ENCODE data around the gene PYGB.
"Not testable (repeated sequence)": the region's sequence is repeated elsewhere in the genome, so short reads cannot be mapped to it uniquely, and the experiment has no call there.

PYGB gene

GRCh38 chr20:25254986-25255680, 7.2 kb downstream of the PYGB start:
- ATAC-seq (replicated peaks) (no peak), DNase-seq (no peak)
- no peaks in the 10 kb centered on the region for H3K9me3 Mint-ChIP-seq
- H3K36me3 Mint-ChIP-seq = peaks cover 18 to 33% of the 10 kb centered on the region in 2 donors
- peaks cover 3 to 16% of the 10 kb centered on the region in 2 donors for H3K4me1 Mint-ChIP-seq
- no peak overlapping the region for H3K27ac Mint-ChIP-seq
- H3K27me3 Mint-ChIP-seq = no peaks in the 10 kb centered on the region
- no peak overlapping the region for H3K4me3 Mint-ChIP-seq

- ATAC-seq (replicated peaks) (no peak), DNase-seq (no peak)
- Mint-ChIP-seq H3K36me3 (peaks cover 27 to 41% of the 10 kb centered on the region in 2 donors), H3K27ac (no peak overlapping the region), H3K9me3 (no peaks in the 10 kb centered on the region), H3K4me3 (no peak overlapping the region), H3K27me3 (no peaks in the 10 kb centered on the region), H3K4me1 (peaks cover 3 to 16% of the 10 kb centered on the region in 2 donors)
Observed at GRCh38 chr20:25256226-25256859, 8.5 kb downstream of the PYGB start.

DNA sequence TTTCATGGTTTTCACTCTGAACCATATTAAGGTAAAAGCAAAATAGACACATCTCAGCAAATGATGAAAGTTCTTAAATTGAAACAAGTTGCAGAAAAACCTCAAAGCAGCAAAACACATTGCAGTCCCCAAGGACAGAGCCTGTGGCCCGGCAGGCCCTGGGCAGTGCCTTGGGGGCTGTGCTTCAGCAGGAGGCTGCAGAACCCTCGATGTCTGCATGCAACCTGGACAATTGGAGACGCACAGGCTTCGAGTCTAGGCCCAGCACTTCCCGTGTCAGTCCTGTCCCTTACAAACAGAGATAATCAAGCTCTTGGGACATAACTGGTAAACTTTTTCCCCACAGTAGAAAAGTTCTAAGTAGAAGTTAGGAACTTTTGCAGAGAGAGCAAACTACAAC, 9.2 kb downstream of the PYGB start:
- no peak overlapping the region for H3K27ac Mint-ChIP-seq
- H3K36me3 Mint-ChIP-seq = peaks cover 33 to 46% of the 10 kb centered on the region in 2 donors
- peaks cover 0 to 2% of the 10 kb centered on the region in 2 donors for H3K9me3 Mint-ChIP-seq
- H3K4me1 Mint-ChIP-seq = peaks cover 3 to 16% of the 10 kb centered on the region in 2 donors
- H3K4me3 Mint-ChIP-seq = no peak overlapping the region
- ATAC-seq (replicated peaks) (no peak), DNase-seq (no peak)
- no peaks in the 10 kb centered on the region for H3K27me3 Mint-ChIP-seq

GRCh38 chr20:25257756-25258475, 10.0 kb downstream of the PYGB start:
- H3K27me3 Mint-ChIP-seq = no peaks in the 10 kb centered on the region

GRCh38 chr20:25258476-25258805, 10.6 kb downstream of the PYGB start:
- H3K36me3 Mint-ChIP-seq = peaks cover 33 to 53% of the 10 kb centered on the region in 2 donors
- ATAC-seq (replicated peaks) (no peak), DNase-seq (no peak)
- no peak overlapping the region for H3K4me3 Mint-ChIP-seq
- no peak overlapping the region for H3K27ac Mint-ChIP-seq
- H3K9me3 Mint-ChIP-seq = peaks cover 0 to 2% of the 10 kb centered on the region in 2 donors
- no peaks in the 10 kb centered on the region for H3K27me3 Mint-ChIP-seq
- H3K4me1 Mint-ChIP-seq = peaks cover 5 to 16% of the 10 kb centered on the region in 2 donors

More at GRCh38 chr20:25257756-25258475, 10.0 kb downstream of the PYGB start:
- no peak for DNase-seq
- ATAC-seq (replicated peaks) = no peak
- no peak overlapping the region for H3K27ac Mint-ChIP-seq
- peaks cover 3 to 16% of the 10 kb centered on the region in 2 donors for H3K4me1 Mint-ChIP-seq
- no peak overlapping the region for H3K4me3 Mint-ChIP-seq
- peaks cover 0 to 2% of the 10 kb centered on the region in 2 donors for H3K9me3 Mint-ChIP-seq
- H3K36me3 Mint-ChIP-seq = peaks cover 33 to 48% of the 10 kb centered on the region in 2 donors

DNA sequence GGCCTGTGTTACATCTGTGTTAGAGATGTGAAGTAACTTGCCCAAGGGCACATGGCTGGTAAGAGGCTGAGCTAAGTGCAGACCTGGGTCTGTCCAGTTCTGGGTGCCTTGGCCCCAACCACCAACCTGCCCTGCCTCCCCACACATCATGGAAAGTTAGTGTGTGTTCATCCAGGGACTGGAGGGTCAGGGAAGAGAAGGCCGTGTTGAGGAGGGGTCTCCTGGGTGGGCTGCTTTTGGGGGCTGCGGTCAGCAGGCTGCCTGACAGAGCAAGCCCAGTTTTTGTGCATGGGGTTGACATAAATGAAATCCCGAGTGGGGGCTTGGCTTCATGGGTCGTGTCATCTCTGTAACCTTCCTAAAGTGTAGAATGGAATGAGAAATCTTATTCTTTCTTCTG, 10.9 kb downstream of the PYGB start:
- no peak for ATAC-seq (replicated peaks)
- no peak overlapping the region for H3K27ac Mint-ChIP-seq
- no peak for DNase-seq
- H3K4me3 Mint-ChIP-seq = no peak overlapping the region
- H3K36me3 Mint-ChIP-seq = peaks cover 33 to 53% of the 10 kb centered on the region in 2 donors
- no peaks in the 10 kb centered on the region for H3K27me3 Mint-ChIP-seq
- H3K9me3 Mint-ChIP-seq = peaks cover 0 to 2% of the 10 kb centered on the region in 2 donors
- H3K4me1 Mint-ChIP-seq = peaks cover 5 to 16% of the 10 kb centered on the region in 2 donors

GRCh38 chr20:25259358-25259757, 11.5 kb downstream of the PYGB start:
- Mint-ChIP-seq H3K27ac (no peak overlapping the region), H3K27me3 (no peaks in the 10 kb centered on the region)

GRCh38 chr20:25259788-25260254, 11.9 kb downstream of the PYGB start:
- no peak for DNase-seq
- ATAC-seq (replicated peaks) = no peak
- Mint-ChIP-seq H3K27ac (no peak overlapping the region), H3K9me3 (peaks cover 0 to 3% of the 10 kb centered on the region in 2 donors), H3K4me3 (no peak overlapping the region), H3K36me3 (peaks cover 39 to 58% of the 10 kb centered on the region in 2 donors), H3K27me3 (no peaks in the 10 kb centered on the region), H3K4me1 (peaks cover 7 to 16% of the 10 kb centered on the region in 2 donors)

More at GRCh38 chr20:25259358-25259757, 11.5 kb downstream of the PYGB start:
- Mint-ChIP-seq H3K9me3 (peaks cover 0 to 3% of the 10 kb centered on the region in 2 donors), H3K4me1 (peaks cover 7 to 16% of the 10 kb centered on the region in 2 donors), H3K36me3 (peaks cover 34 to 55% of the 10 kb centered on the region in 2 donors), H3K4me3 (no peak overlapping the region)
- DNase-seq (no peak), ATAC-seq (replicated peaks) (no peak)

DNA sequence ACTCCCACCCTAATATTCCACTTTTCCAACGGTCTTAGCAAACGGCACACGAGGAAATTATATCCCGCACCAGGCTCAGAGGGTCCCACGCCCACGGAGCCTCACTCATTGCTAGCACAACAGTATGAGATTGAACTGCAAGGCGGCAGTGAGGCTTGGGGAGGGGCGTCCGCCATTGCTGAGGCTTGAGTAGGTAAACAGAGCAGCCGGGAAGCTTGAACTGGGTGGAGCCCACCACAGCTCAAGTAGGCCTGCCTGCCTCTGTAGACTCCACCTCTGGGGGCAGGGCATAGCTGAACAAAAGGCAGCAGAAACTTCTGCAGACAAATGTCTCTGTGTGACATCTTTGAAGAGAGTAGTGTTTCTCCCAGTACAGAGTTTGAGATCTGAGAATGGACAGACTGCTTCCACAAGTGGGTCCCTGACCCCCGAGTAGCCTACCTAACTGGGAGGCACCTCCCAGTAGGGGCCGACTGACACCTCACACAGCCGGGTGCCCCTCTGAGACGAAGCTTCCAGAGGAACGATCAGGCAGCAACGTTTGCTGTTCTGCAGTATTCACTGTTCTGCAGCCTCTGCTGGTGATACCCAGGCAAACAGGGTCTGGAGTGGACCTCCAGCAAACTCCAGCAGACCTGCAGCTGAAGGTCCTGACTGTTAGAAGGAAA, 13.0 kb downstream of the PYGB start:
- not testable (repeated sequence) for DNase-seq; H3K4me3 Mint-ChIP-seq; H3K9me3 Mint-ChIP-seq; H3K27ac Mint-ChIP-seq; H3K27me3 Mint-ChIP-seq; ATAC-seq (replicated peaks)
- H3K4me1 Mint-ChIP-seq = peaks cover 7 to 15% of the 10 kb centered on the region in 2 donors
- peaks cover 35 to 57% of the 10 kb centered on the region in 2 donors for H3K36me3 Mint-ChIP-seq

GRCh38 chr20:25269057-25269832, 21.4 kb downstream of the PYGB start:
- Mint-ChIP-seq H3K27me3 (no peaks in the 10 kb centered on the region), H3K4me3 (no peak overlapping the region), H3K9me3 (peaks cover 0 to under 1% of the 10 kb centered on the region in 2 donors), H3K4me1 (peaks cover 0 to under 1% of the 10 kb centered on the region in 2 donors), H3K27ac (no peak overlapping the region), H3K36me3 (peaks cover 39 to 54% of the 10 kb centered on the region in 2 donors)
- DNase-seq (no peak), ATAC-seq (replicated peaks) (no peak)

- H3K36me3 Mint-ChIP-seq = peaks cover 39 to 52% of the 10 kb centered on the region in 2 donors
- no peak overlapping the region for H3K27ac Mint-ChIP-seq
- H3K4me1 Mint-ChIP-seq = no peaks in the 10 kb centered on the region
- no peak overlapping the region for H3K4me3 Mint-ChIP-seq
- no peaks in the 10 kb centered on the region for H3K9me3 Mint-ChIP-seq
- DNase-seq = no peak
- ATAC-seq (replicated peaks) = no peak
- H3K27me3 Mint-ChIP-seq = no peaks in the 10 kb centered on the region
Observed at GRCh38 chr20:25269833-25270170, 21.9 kb downstream of the PYGB start.

DNA sequence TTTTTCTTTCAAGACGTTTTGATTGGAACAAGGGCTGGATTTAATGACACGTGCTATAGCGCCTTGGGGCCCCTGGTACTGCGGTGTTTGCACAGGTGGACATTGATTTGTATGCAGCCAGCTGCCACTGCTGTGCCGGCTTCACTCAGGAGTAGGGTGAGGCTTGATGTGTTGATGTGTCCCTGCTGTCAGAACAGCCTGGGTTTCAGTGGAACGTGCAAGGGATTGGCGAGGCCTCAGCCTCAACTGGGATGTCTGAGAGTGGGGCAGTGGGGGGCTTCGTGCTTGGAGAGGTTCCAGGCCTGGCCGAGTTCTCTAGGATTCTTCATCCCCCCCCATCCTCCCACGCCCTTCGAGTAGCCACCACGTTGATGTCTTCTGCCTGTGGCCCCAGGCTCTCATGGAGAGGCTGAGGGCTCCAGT, 23.0 kb downstream of the PYGB start:
- H3K4me1 Mint-ChIP-seq = no peaks in the 10 kb centered on the region
- DNase-seq (no peak), ATAC-seq (replicated peaks) (no peak)
- peaks cover 46 to 60% of the 10 kb centered on the region in 2 donors for H3K36me3 Mint-ChIP-seq
- H3K4me3 Mint-ChIP-seq = no peak overlapping the region
- no peaks in the 10 kb centered on the region for H3K27me3 Mint-ChIP-seq
- H3K9me3 Mint-ChIP-seq = no peaks in the 10 kb centered on the region
- no peak overlapping the region for H3K27ac Mint-ChIP-seq

- Mint-ChIP-seq H3K27ac (no peak overlapping the region), H3K9me3 (no peaks in the 10 kb centered on the region), H3K4me1 (no peaks in the 10 kb centered on the region), H3K36me3 (peaks cover 53 to 67% of the 10 kb centered on the region in 2 donors), H3K27me3 (no peaks in the 10 kb centered on the region), H3K4me3 (no peak overlapping the region)
- DNase-seq (no peak), ATAC-seq (replicated peaks) (no peak)
Observed at GRCh38 chr20:25271486-25272222, 23.8 kb downstream of the PYGB start.
